KBM-7 (cell line): ENCODE results near the gene C1orf94.
A peak's percentile ranks its signal among the peaks of the same experiment; 100 is the strongest.

Experiments used
- DNase-seq: peaks from one replicate; pipeline ENCODE4 v3.0.0-alpha.2; 2015
- in situ Hi-C: fragments of 300-500 bp; cut with MboI; formaldehyde crosslinking; loops from 2 replicates; pipeline ENCODE4 v1.14.3; 2020; ENCODE audit warnings: low sequenced_read_pairs, low pct_unique_long_range_greater_than_20kb, mixed read lengths

C1orf94 gene

GRCh38 chr1:34176830-34177603, at the start of gene C1orf94:
C1orf94 (plus strand) TSS chr1:34176907; CDS start chr1:34177790, 883 bp downstream.
- in situ Hi-C loops = no loop called here
- DNase-seq = no peak

DNA sequence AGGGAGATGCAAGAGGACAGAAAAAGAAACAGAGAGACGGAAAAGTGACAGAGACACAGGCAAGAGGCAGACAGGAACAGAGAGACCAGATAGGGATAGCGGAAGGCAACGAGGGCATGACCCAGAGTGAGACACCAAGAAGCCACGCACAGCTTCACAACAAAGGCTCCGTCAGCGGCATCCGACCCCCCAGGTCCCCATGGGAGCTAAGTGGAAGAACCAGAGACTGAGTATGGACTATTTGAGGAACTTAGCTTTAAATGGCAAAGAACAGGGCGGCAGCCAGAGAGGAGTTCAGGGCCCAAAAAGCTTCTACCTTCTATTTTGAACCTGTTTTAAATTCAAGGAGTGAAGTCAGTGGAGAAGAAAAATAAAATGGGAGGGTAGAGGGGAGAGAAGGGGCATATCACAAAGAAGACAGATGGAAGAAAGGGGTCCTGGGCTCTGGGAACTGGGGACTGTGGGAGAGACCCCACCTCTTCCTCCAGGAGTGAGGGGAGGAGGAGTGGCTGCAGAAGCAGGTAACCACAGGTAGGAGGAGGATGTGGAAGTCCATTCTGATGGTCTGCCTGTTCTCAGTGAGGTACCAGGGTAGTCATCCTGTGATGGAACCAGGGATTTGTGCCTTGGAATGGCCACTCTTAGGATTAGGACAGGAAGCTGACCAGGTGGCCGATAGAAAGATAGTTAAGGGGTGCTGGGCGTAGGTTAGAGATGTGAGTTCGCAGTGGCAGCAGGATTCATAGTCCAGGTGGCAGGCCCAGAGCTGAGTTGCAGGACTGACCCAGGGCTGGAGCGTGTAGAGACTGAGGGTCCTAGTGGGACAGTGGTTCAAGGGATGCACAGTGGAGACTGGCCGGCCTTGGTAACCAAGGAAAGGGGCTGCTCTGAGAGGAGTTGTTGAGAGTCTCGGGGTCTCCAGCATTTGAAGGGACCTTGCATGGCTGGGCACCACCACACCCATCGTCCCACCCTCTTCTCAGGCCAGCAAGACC, 49.4 kb upstream of the C1orf94 start:
- in situ Hi-C loops = no loop called here
- DNase-seq = no peak

- in situ Hi-C loops = no loop called here
- no peak for DNase-seq
Measured at GRCh38 chr1:34128186-34128889, 48.4 kb upstream of the C1orf94 start.

- no peak for DNase-seq
- in situ Hi-C loops = no loop called here
Measured at GRCh38 chr1:34129630-34130029, 47.1 kb upstream of the C1orf94 start.

DNA sequence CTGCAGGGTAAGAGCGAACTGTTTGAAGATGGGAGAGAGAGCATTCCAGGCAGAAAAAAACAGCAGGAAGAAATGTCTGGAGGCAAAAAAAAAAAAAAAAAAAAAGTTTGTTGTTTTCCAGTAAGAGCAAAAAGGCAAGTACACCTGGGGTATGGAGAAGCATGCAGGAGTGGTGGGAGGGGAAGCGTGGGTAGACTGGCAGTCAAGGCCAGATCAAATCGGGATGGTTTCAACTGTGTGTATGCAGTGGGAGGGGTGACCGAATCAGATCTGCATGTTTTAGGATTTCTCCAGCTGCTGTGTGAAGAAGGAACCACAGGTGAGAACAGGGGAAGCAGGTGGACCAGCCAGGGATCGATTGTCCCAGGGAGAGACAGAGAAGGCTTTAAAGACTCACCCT, 46.4 kb upstream of the C1orf94 start:
- DNase-seq = no peak

DNA sequence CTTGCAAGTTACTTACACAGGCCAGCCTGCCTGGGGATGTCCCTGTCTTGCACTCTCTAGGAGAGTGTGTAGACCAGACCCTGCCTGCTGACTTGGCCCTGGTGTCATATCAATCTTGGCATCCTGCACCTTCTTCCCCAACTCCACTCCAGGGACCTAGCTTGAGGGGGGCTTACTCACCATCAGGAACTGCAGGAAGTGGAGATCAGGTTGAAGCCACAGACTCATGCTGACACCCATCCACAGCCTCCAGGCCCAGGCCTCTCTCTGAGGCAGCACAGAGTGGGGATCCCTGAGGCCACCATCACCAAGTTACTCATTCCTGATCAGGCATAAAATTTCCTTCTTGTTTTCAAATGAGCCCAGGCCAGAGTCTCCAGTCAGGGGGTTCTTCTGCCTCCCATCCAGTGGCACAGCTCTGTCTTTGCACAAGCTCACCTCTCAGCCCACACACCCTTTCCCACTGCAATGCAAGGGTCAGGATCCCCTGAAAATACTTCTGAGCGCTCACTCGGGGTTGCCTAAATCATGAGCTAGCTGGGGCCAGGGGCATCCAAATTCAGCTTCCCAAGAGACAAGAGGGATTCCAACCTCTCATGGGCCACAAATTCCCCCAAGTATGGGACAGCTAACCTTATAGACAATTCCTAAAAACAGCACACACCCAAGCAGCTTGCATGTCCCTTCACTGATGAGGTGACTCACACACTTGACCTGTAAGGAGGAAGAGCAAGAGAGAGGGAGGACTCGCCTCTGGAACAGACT, 45.1 kb upstream of the C1orf94 start:
- DNase-seq = no peak
- in situ Hi-C loops = no loop called here

More for the DNA sequence above, 46.4 kb upstream of the C1orf94 start:
- in situ Hi-C loops = no loop called here

- in situ Hi-C loops = no loop called here
- no peak for DNase-seq
Measured at GRCh38 chr1:34132161-34132420, 44.6 kb upstream of the C1orf94 start.

DNA sequence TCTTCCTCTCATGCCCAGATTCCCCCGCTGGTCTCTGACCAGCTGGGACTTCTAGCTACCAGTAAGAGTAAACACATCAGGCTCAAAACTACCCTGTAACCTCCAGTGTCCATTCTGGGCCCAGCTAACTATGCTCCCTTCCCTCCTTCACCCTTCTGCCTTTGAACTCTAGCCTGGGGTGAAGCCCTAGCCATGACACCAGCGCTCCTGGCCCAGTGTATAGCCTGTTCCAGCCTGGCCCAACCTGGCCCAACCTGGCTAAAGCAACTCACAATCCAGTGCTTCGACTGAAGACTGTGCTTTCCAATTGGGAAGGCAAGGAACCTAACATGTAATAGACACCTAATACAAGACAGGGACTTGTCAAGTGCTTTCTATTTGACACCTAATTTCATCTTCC, 39.3 kb upstream of the C1orf94 start:
- DNase-seq = no peak
- in situ Hi-C loops = no loop called here

DNA sequence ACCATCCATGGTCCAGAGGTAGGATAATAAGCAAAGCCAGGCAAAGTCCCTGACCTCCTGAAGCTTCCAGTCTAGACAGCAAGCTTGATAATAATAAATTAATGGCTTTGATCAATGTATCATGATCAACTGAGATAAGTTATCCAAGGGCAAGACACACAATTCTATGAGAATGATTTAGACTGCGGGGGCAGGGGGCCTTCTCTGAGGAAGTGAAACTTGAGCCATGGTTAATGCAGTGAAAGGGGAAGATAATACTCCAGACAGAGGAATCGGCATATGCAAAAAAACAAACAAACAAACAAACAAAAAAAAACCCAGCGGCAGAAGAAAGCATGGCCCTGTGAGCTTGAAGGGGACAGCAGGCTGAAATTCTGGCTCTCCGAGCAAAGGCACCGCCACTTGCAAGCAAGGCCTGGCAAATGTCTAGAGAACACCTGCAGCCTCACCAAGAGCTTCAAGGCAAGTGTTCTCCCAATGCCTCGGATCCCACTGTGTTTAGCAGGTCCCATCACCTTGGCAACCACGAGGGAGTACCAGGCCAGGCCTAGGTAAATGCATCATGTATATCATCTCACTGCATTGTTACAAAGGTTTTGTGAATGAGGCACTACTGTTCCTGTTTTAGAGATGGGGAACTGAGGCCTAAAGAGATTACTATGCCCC, 36.6 kb upstream of the C1orf94 start:
- DNase-seq = no peak
- in situ Hi-C loops = no loop called here

DNA sequence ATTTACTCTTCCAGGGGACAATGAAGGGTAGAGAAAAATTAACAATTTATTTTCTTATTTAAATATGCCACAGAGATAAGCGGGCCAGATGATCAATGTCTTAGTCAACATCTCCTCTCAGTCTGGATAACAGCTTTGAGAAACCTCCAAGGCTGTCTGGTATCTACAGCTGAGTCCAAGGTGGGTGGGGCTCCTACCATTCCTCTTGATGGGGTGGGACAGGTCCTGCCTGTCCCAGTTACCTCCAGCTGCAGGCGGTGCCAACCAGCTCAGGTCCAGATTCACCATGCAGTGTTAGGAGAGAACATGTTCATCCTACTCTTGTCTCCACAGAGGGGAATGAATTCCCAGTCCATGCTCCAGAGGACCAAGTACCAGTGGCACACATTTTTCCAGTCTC, 32.7 kb upstream of the C1orf94 start:
- in situ Hi-C loops = no loop called here
- DNase-seq = no peak

- in situ Hi-C loops = no loop called here
Measured at GRCh38 chr1:34144766-34145165, 31.9 kb upstream of the C1orf94 start.

DNA sequence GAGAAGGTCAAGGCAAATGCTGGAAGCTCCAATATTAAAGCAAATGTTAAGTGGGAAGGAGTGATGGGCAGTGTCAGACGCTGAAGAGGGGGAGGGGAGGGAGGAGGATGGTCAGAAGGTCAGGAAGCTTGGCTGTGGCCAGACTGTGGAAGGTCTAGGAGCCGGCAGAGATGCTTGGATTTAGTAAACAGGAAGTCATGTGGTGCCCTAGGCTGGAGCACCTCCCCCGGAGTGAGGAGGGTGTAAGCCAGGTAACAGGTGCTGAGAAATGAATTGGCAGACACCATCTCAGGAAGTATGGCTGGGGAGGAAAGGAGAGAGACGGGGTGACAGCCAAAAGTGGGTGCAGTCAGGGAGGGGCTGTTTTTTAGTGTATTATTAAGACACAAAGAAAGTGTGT, 29.4 kb upstream of the C1orf94 start:
- in situ Hi-C loops = no loop called here
- DNase-seq = no peak

More at GRCh38 chr1:34144766-34145165, 31.9 kb upstream of the C1orf94 start:
- DNase-seq = no peak

DNA sequence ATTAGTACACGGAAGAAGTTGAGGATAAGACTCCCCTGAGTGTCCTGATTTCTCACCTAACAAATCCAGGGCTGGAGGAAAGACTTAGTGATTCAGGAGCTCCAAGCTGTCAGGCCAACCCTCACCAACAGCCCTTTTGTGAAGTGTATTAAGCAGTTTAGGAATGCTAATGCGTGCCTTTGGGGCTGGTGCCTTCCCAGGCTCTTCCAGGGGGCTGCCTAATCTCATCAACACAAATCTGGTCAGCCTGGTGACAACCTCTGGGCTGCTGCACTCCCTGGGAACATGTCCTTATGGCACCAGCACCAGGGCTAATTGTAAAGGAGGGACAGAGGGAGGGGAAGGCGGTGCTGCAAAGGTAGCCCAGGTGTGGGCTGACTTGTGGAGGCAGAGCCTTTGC, 27.2 kb upstream of the C1orf94 start:
- DNase-seq = no peak
- in situ Hi-C loops = no loop called here

- in situ Hi-C loops = no loop called here
- DNase-seq = no peak
Measured at GRCh38 chr1:34153246-34153645, 23.5 kb upstream of the C1orf94 start.

GRCh38 chr1:34155860-34156259, 20.8 kb upstream of the C1orf94 start:
- in situ Hi-C loops = no loop called here
- DNase-seq = no peak

GRCh38 chr1:34156739-34157138, 20.0 kb upstream of the C1orf94 start:
- in situ Hi-C loops = no loop called here
- no peak for DNase-seq

DNA sequence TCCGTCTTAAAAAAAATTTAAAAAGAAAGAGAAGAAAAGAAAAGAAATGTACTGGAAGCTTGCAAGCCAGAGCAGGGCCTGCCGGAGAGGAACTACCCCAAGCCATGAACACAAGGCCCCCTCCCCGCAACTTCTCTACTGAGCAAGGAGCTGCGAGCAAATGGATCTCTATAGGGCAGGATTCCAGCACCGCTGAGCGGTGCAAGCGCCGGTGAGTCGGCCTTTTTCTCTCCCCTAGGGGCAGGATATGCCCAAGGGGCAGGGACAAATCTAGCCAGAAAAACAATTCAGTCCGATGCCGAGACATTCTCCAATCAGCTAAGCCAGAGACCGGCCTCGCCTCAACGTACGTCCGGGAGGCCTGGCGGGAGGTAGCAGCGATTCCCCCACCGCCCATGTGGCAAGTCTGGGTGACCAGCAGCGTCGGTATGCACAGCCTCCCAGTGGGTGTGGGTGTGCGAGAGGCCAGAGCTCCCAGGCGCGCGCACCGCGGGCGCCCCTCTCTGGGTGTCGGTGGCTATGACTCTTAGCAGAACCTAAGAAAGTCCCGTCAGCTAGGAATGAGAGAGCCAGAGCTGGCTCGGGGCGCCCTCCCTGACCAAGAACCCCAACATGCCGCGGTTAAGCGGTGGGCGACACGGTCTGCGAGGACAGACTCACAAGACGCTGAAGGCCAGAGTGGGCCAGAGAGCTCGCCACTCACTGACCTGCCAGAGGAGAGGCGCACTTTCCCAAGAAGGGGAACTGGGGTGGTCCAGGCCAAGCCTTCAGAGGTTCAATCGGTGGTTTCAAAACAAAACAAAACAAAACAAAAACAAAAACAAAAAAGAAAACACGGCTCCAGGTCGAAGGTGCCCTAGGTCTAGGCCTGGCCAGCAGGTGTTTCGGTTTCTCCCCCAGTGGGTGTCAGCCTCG, 13.6 kb upstream of the C1orf94 start:
- DNase-seq = peak; percentile 18
- in situ Hi-C loops = no loop called here
